ENCODE results near the gene TUBG1.

GRCh38 chr17:42563950-42564349 lies 45.5 kb upstream of the TUBG1 start:
- TF ChIP-seq EZH2 (IDR thresholded peaks at IDR 0.05) (no peak), POLR2AphosphoS5 (IDR thresholded peaks at IDR 0.05; ENCODE audit: borderline replicate concordance, low read depth, low read length) (no peak)
